ENCODE results near the gene IDS. TPM values are rescaled to one million over a fixed set of nuclear protein-coding genes. Genes with fewer than 3 reads are reported as not detected.

The IDS gene
- total and polyA plus RNA-seq, 2 of the 8 experiments (the other 6 are each of a cell fraction or from before 2014, with no cell fraction given): 19.9 to 20.7 TPM

GRCh38 chrX:149495573-149496071, 9.5 kb downstream of the IDS start:
- no peak overlapping the region for H3K4ac ChIP-seq (replicated peaks; ENCODE audit: insufficient read length, low read depth, low read length)
- no peak overlapping the region for H2BK5ac ChIP-seq (ENCODE audit: low read depth, low read length)
- FAIRE-seq (no peak), DNase-seq (ENCODE audit: low read depth in 1 of 2, low spot score in 2 of 2) (no peak)
- H3K79me1 ChIP-seq (ENCODE audit: low read depth, low read length): no peaks in the 10 kb centered on the region
- no peak overlapping the region for H2BK120ac ChIP-seq (replicated peaks; ENCODE audit: low read depth, low read length)
- H4K5ac ChIP-seq (ENCODE audit: insufficient read length, low read depth, low read length): no peak overlapping the region
- H2AFZ ChIP-seq (ENCODE audit: low read length): no peak overlapping the region
- H2BK20ac ChIP-seq (ENCODE audit: low read length): no peak overlapping the region
- no peak overlapping the region for H4K8ac ChIP-seq (ENCODE audit: extremely low read depth, insufficient read depth, low read length)
- H3K9ac ChIP-seq (replicated peaks in 1 of 4; ENCODE audit: extremely low read depth in 1 of 4, low read depth in 3 of 4, low read length in 3 of 4): no peak overlapping the region
- H3K18ac ChIP-seq (ENCODE audit: extremely low read depth, low read length): no peak overlapping the region
- H3K56ac ChIP-seq (replicated peaks; ENCODE audit: insufficient read length, low read depth, low read length): no peak overlapping the region
- no peak overlapping the region for H3K4me2 ChIP-seq (ENCODE audit: insufficient read depth in 1 of 2, low read depth in 2 of 2, low read length in 2 of 2)
- 77% methylated on average over 3 of the region's 5 CpGs; no CpG with 5 or more reads in 1 of the 2 experiments for WGBS, 2 experiments (ENCODE audit: extremely low coverage in 1 of 2, insufficient coverage in 1 of 2, insufficient read length in 1 of 2, insufficient replicate concordance in 2 of 2, low coverage in 1 of 2, low lambda C conversion rate in 2 of 2, missing lambda C conversion rate in 1 of 2)
- no peaks in the 10 kb centered on the region for H3K9me3 ChIP-seq (ENCODE audit: insufficient read depth in 2 of 2, low read depth in 1 of 2, low read length in 1 of 2)
- ChIA-PET CTCF (ENCODE audit: partially characterized antibody) (interaction anchor here (0.6 to 0.8 kb wide), 2 partner anchors 9 to 498 kb away, joined by 3 read pairs; no protein-coding TSS in a partner anchor), POLR2A (ENCODE audit: partially characterized antibody) (no interaction called here)
- H3K4me3 ChIP-seq (ENCODE audit: extremely low read depth in 1 of 4, insufficient read depth in 2 of 4, low read depth in 3 of 4, low read length in 4 of 4): no peak overlapping the region
- no peaks in the 10 kb centered on the region for H3K27me3 ChIP-seq (replicated peaks in 1 of 4; ENCODE audit: control insufficient read depth in 3 of 4, extremely low read depth in 1 of 4, insufficient read depth in 3 of 4, low read length in 3 of 4)
- H3K79me2 ChIP-seq (ENCODE audit: control insufficient read depth in 1 of 2, insufficient read depth in 2 of 2, low read length in 2 of 2): no peaks in the 10 kb centered on the region
- H3K23ac ChIP-seq (ENCODE audit: insufficient read length): no peak overlapping the region
- H3K36me3 ChIP-seq (ENCODE audit: control insufficient read depth in 2 of 4, insufficient read depth in 4 of 4, low read length in 3 of 4): peaks cover 0 to 10% (median 2%) of the 10 kb centered on the region in 4 experiments; a peak in 5 of 8 replicates
- TF ChIP-seq CREB1 (IDR thresholded peaks at IDR 0.05) (no peak), BRCA1 (IDR thresholded peaks at IDR 0.05; ENCODE audit: low read depth, low read length) (no peak), EZH2 (IDR thresholded peaks at IDR 0.05; ENCODE audit: low read depth, low read length, severe bottlenecking) (no peak), JUND (IDR thresholded peaks at IDR 0.05; ENCODE audit: low read length) (no peak), CBX8 (IDR thresholded peaks at IDR 0.05; ENCODE audit: borderline replicate concordance, low read depth, low read length) (no peak), TAF1 (IDR thresholded peaks at IDR 0.05; ENCODE audit: low read depth, low read length) (no peak), POLR2AphosphoS5 (IDR thresholded peaks at IDR 0.05; ENCODE audit: low read depth, low read length) (no peak), SRF (IDR thresholded peaks at IDR 0.05; ENCODE audit: low read depth, low read length) (no peak), KDM5A (IDR thresholded peaks at IDR 0.05; ENCODE audit: low read length) (no peak), RBBP5 (IDR thresholded peaks at IDR 0.05; ENCODE audit: borderline replicate concordance, low read depth, low read length) (no peak), CBX5 (IDR thresholded peaks at IDR 0.05; ENCODE audit: low read depth, low read length) (no peak), KDM1A (IDR thresholded peaks at IDR 0.05; ENCODE audit: borderline replicate concordance, low read length) (no peak)
- TF ChIP-seq, protein P1, sequence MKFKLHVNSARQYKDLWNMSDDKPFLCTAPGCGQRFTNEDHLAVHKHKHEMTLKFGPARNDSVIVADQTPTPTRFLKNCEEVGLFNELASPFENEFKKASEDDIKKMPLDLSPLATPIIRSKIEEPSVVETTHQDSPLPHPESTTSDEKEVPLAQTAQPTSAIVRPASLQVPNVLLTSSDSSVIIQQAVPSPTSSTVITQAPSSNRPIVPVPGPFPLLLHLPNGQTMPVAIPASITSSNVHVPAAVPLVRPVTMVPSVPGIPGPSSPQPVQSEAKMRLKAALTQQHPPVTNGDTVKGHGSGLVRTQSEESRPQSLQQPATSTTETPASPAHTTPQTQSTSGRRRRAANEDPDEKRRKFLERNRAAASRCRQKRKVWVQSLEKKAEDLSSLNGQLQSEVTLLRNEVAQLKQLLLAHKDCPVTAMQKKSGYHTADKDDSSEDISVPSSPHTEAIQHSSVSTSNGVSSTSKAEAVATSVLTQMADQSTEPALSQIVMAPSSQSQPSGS (IDR thresholded peaks at IDR 0.05; ENCODE audit: low read length): no peak
- no peak overlapping the region for H2BK12ac ChIP-seq (ENCODE audit: low read depth, low read length)
- no peaks in the 10 kb centered on the region for H3K23me2 ChIP-seq (ENCODE audit: low read depth, low read length)
- no peak overlapping the region for H3K27ac ChIP-seq (ENCODE audit: low read depth, low read length)
- no peak overlapping the region for H2BK15ac ChIP-seq (ENCODE audit: low read length)
- no peak overlapping the region for H3K14ac ChIP-seq (ENCODE audit: insufficient read length)
- no peak overlapping the region for H4K91ac ChIP-seq (replicated peaks; ENCODE audit: insufficient read length, low read length)
- H2AK5ac ChIP-seq (ENCODE audit: low read depth, low read length): no peak overlapping the region
- H4K20me1 ChIP-seq (replicated peaks in 1 of 2; ENCODE audit: control insufficient read depth in 1 of 2, insufficient read depth in 2 of 2, low read length in 2 of 2): no peaks in the 10 kb centered on the region
- H3K4me1 ChIP-seq (replicated peaks in 1 of 4; ENCODE audit: control insufficient read depth in 3 of 4, insufficient read depth in 4 of 4, low read length in 3 of 4): no peaks in the 10 kb centered on the region

Data from H1 (cell line).